Adrenal gland (tissue), 5 donors: ENCODE data around the gene CCDC17.
A peak's percentile ranks its signal among the peaks of the same experiment; 100 is the strongest.

Source experiments
- POLR2A ChIP-seq, 2 donors: fragments of 450-650 bp; IDR thresholded peaks; one replicate each; pipeline ENCODE4 v1.6.1; 2017; ENCODE audit warnings: antibody characterized with exemption in 2 of 2, mild to moderate bottlenecking in 2 of 2, moderate library complexity in 1 of 2
- TF ChIP-seq, protein P1 (sequence below), 6 experiments: fragments of 450-650 bp in 4 of 6; fragments of 200-600 bp in 2 of 6; sonication (generic) in 1 of 6; IDR thresholded peaks; 1 replicate in 5 of 6; 2 replicates in 1 of 6; pipeline versions ENCODE4 v1.5.1 to v1.8.0; 2016 to 2021; ENCODE audit warnings: antibody characterized with exemption in 6 of 6, mild to moderate bottlenecking in 2 of 6, moderate library complexity in 1 of 6
- donor health status: DM: no; HTN: no; CAD: no.

DNA sequence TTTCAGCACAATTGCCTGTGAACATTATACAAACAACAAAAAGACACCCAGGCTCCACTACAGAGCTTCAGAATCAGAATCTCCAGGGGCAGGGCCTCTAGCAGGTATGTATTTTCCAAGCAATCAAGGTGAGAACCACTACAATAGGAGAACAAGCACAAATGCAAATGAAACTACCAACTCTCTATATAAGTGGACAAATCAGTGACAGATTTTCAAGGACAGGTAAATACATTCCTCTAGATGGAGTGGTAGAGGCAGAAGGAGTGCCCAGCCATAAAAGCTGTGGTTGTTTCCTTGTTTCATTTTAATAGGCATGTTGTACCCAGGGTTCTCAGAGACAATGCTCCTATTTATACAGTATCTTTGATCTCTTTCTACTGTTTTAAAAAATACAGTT is 20.1 kb upstream of the CCDC17 start:
- TF ChIP-seq, protein P1, sequence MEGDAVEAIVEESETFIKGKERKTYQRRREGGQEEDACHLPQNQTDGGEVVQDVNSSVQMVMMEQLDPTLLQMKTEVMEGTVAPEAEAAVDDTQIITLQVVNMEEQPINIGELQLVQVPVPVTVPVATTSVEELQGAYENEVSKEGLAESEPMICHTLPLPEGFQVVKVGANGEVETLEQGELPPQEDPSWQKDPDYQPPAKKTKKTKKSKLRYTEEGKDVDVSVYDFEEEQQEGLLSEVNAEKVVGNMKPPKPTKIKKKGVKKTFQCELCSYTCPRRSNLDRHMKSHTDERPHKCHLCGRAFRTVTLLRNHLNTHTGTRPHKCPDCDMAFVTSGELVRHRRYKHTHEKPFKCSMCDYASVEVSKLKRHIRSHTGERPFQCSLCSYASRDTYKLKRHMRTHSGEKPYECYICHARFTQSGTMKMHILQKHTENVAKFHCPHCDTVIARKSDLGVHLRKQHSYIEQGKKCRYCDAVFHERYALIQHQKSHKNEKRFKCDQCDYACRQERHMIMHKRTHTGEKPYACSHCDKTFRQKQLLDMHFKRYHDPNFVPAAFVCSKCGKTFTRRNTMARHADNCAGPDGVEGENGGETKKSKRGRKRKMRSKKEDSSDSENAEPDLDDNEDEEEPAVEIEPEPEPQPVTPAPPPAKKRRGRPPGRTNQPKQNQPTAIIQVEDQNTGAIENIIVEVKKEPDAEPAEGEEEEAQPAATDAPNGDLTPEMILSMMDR (IDR thresholded peaks at IDR 0.05), result peak in 4 of 6 experiments; percentile 7 to 20 (median 12)
- TF ChIP-seq POLR2A (IDR thresholded peaks at IDR 0.05), result no peak
